Upper lobe of right lung (tissue), 1 donor: Measurements from ENCODE around the gene HRH1. TPM values are rescaled to one million over a fixed set of nuclear protein-coding genes. Genes with fewer than 3 reads are reported as not detected.
A peak's percentile ranks its signal among the peaks of the same experiment; 100 is the strongest.

Experiments used
- ATAC-seq: fragments of 200-7000 bp; cut with Tn5 transposase; one replicate; pipeline ENCODE4 v1.9.1; 2020; ENCODE audit warnings: mild to moderate bottlenecking, moderate library complexity
- DNase-seq: peaks from one replicate; pipeline ENCODE4 v3.0.0-alpha.2; 2020
- H3K27ac ChIP-seq: fragments of 200-600 bp; one replicate; pipeline ENCODE4 v1.8.0; 2022
- H3K27me3 ChIP-seq: fragments of 200-600 bp; one replicate; pipeline ENCODE4 v1.8.0; 2022; ENCODE audit warnings: mild to moderate bottlenecking
- H3K36me3 ChIP-seq: fragments of 200-600 bp; one replicate; pipeline ENCODE4 v1.8.0; 2022
- H3K4me1 ChIP-seq: fragments of 200-600 bp; one replicate; pipeline ENCODE4 v1.8.0; 2022
- H3K4me3 ChIP-seq: fragments of 200-600 bp; one replicate; pipeline ENCODE4 v1.8.0; 2022; ENCODE audit warnings: mild to moderate bottlenecking
- H3K9me3 ChIP-seq: fragments of 200-600 bp; one replicate; pipeline ENCODE4 v1.8.0; 2022
- CTCF ChIP-seq: fragments of 200-600 bp; IDR thresholded peaks from one replicate; pipeline ENCODE4 v1.8.0; 2022; ENCODE audit warnings: antibody characterized with exemption
- intact Hi-C: fragments of 100-400 bp; cut with DNase I; formaldehyde crosslinking; loops from one replicate; pipeline ENCODE4 v1.11.0; 2022
- total RNA-seq: library from RNA; stranded (reverse); fragmentation: NEBNext Ultra II Directional; extraction: Animal tissue kit (Norgen Biotek cat#: 25700); gene quantifications from one replicate; pipeline ENCODE4 v1.2.1, GENCODE V29; 2021
- donor health status: DM: no; HTN: yes; CAD: no; lungs with severe emphysema.

Gene HRH1
- total RNA-seq, 1 donor from 2014 or later = 12.0 TPM

- Histone ChIP-seq H3K27me3 (no peaks in the 10 kb centered on the region), H3K27ac (no peak overlapping the region), H3K4me1 (no peaks in the 10 kb centered on the region), H3K4me3 (no peak overlapping the region), H3K9me3 (no peaks in the 10 kb centered on the region), H3K36me3 (no peaks in the 10 kb centered on the region)
- intact Hi-C loops = no loop called here
- ATAC-seq (no peak), DNase-seq (no peak)
- no peak for TF ChIP-seq CTCF
Observed at GRCh38 chr3:11244121-11244677, 89.9 kb downstream of the HRH1 start.

- Histone ChIP-seq H3K4me3 (no peak overlapping the region), H3K36me3 (no peaks in the 10 kb centered on the region), H3K9me3 (no peaks in the 10 kb centered on the region), H3K27me3 (no peaks in the 10 kb centered on the region), H3K27ac (no peak overlapping the region), H3K4me1 (no peaks in the 10 kb centered on the region)
- DNase-seq = no peak
- intact Hi-C loops = no loop called here
- no peak for TF ChIP-seq CTCF
- ATAC-seq = no peak
Observed at GRCh38 chr3:11245276-11245675, 91.0 kb downstream of the HRH1 start.

GRCh38 chr3:11245827-11246662 is 91.8 kb downstream of the HRH1 start:
- Histone ChIP-seq H3K27ac (no peak overlapping the region), H3K36me3 (no peaks in the 10 kb centered on the region), H3K27me3 (no peaks in the 10 kb centered on the region), H3K4me1 (no peaks in the 10 kb centered on the region), H3K9me3 (no peaks in the 10 kb centered on the region), H3K4me3 (no peak overlapping the region)
- intact Hi-C loops = no loop called here
- no peak for TF ChIP-seq CTCF
- DNase-seq (no peak), ATAC-seq (no peak)

GRCh38 chr3:11246663-11246970 is 92.3 kb downstream of the HRH1 start:
- no peak for ATAC-seq
- H3K27me3 ChIP-seq = no peaks in the 10 kb centered on the region

GRCh38 chr3:11247362-11247761 is 93.1 kb downstream of the HRH1 start:
- ATAC-seq (peak; percentile 45), DNase-seq (no peak)
- Histone ChIP-seq H3K4me3 (no peak overlapping the region), H3K4me1 (no peaks in the 10 kb centered on the region), H3K27ac (no peak overlapping the region), H3K36me3 (no peaks in the 10 kb centered on the region), H3K9me3 (no peaks in the 10 kb centered on the region), H3K27me3 (no peaks in the 10 kb centered on the region)
- TF ChIP-seq CTCF = no peak
- intact Hi-C loops = no loop called here

More at GRCh38 chr3:11246663-11246970, 92.3 kb downstream of the HRH1 start:
- H3K4me3 ChIP-seq = no peak overlapping the region
- no peaks in the 10 kb centered on the region for H3K9me3 ChIP-seq
- no peaks in the 10 kb centered on the region for H3K36me3 ChIP-seq
- TF ChIP-seq CTCF = no peak
- intact Hi-C loops = no loop called here
- no peaks in the 10 kb centered on the region for H3K4me1 ChIP-seq
- DNase-seq = no peak
- no peak overlapping the region for H3K27ac ChIP-seq
